Mucosa of descending colon (tissue), 3 donors: ENCODE measurements around the gene BRF1. TPM values are rescaled to one million over a fixed set of nuclear protein-coding genes. Genes with fewer than 3 reads are reported as not detected.

ENCODE experiments used
- ATAC-seq: fragments of 200-7000 bp; cut with Tn5 transposase; one replicate; pipeline ENCODE4 v1.9.1; 2020; ENCODE audit warnings: mild to moderate bottlenecking, moderate library complexity
- DNase-seq, 3 donors: peaks; one replicate each; pipeline ENCODE4 v3.0.0-alpha.2; 2020
- H3K36me3 ChIP-seq: fragments of 200-600 bp; one replicate; pipeline ENCODE4 v1.8.0; 2021; ENCODE audit warnings: low read depth, mild to moderate bottlenecking
- H3K4me1 ChIP-seq: fragments of 200-600 bp; one replicate; pipeline ENCODE4 v1.8.0; 2021; ENCODE audit warnings: low read depth, mild to moderate bottlenecking
- H3K4me3 ChIP-seq: fragments of 200-600 bp; one replicate; pipeline ENCODE4 v1.8.0; 2021; ENCODE audit warnings: mild to moderate bottlenecking
- H3K9me3 ChIP-seq: fragments of 200-600 bp; one replicate; pipeline ENCODE4 v1.8.0; 2021; ENCODE audit warnings: mild to moderate bottlenecking
- intact Hi-C, 2 donors: fragments of 100-400 bp; cut with DNase I in 1 of 2; cut with micrococcal nuclease in 1 of 2; formaldehyde crosslinking; loops; one replicate each; pipeline versions ENCODE4 v1.11.0 to v1.11.1; 2022; cut with DNase I, micrococcal nuclease
- total RNA-seq, 3 donors: library from RNA; stranded (reverse); fragmentation: NEBNext Ultra II Directional in 2 of 3; extraction: Animal tissue kit (Norgen Biotek cat#: 25700) in 2 of 3; gene quantifications; one replicate each; pipeline versions ENCODE4 v1.2.1 to v1.2.4, GENCODE V29; 2021 to 2023
- TF ChIP-seq, protein P1 (sequence below): fragments of 200-600 bp; IDR thresholded peaks from one replicate; pipeline ENCODE4 v1.8.0; 2022; ENCODE audit warnings: antibody characterized with exemption, mild to moderate bottlenecking
- donor health status: DM: no; HTN: no; CAD: no; lungs with moderate emphysema.
- donor health status: DM: no; HTN: no; CAD: no.
- donor health status: DM: no; HTN: yes; CAD: no.

BRF1 gene
- total RNA-seq, 3 donors from 2014 or later, result 27.4 to 40.1 (median 34.2) TPM

GRCh38 chr14:105200074-105200473 lies 100.7 kb downstream of the BRF1 start:
- Histone ChIP-seq H3K4me3 (no peak overlapping the region), H3K9me3 (no peaks in the 10 kb centered on the region), H3K36me3 (no peaks in the 10 kb centered on the region), H3K4me1 (peaks cover 23% of the 10 kb centered on the region)
- DNase-seq, result no peak
- no peak for ATAC-seq
- intact Hi-C loops, result loop anchor here (5.0 kb wide), 2 partner anchors 82 to 152 kb away; no protein-coding TSS in a partner anchor
- TF ChIP-seq, protein P1, sequence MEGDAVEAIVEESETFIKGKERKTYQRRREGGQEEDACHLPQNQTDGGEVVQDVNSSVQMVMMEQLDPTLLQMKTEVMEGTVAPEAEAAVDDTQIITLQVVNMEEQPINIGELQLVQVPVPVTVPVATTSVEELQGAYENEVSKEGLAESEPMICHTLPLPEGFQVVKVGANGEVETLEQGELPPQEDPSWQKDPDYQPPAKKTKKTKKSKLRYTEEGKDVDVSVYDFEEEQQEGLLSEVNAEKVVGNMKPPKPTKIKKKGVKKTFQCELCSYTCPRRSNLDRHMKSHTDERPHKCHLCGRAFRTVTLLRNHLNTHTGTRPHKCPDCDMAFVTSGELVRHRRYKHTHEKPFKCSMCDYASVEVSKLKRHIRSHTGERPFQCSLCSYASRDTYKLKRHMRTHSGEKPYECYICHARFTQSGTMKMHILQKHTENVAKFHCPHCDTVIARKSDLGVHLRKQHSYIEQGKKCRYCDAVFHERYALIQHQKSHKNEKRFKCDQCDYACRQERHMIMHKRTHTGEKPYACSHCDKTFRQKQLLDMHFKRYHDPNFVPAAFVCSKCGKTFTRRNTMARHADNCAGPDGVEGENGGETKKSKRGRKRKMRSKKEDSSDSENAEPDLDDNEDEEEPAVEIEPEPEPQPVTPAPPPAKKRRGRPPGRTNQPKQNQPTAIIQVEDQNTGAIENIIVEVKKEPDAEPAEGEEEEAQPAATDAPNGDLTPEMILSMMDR, result no peak

DNA sequence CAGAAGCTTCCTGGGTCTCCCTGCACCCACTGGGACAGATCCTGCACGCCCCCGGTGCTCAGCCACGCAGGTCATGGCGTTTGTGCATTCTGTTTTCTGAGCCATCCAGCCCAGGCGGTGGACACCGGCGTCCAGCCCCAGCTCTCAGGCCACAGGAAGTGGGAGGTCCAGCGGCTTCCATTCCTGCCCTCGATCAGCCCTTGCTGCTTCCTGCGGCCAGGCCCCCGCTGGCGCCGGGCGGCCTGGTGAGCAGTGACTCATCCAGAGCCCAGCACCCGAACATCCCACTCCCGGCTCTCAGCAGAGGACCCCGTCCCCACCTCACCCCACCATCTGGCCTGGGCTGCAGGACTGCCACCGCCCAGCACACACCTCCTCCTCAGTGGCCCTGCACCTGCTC lies 101.7 kb downstream of the BRF1 start:
- no peaks in the 10 kb centered on the region for H3K9me3 ChIP-seq
- ATAC-seq, result no peak

DNA sequence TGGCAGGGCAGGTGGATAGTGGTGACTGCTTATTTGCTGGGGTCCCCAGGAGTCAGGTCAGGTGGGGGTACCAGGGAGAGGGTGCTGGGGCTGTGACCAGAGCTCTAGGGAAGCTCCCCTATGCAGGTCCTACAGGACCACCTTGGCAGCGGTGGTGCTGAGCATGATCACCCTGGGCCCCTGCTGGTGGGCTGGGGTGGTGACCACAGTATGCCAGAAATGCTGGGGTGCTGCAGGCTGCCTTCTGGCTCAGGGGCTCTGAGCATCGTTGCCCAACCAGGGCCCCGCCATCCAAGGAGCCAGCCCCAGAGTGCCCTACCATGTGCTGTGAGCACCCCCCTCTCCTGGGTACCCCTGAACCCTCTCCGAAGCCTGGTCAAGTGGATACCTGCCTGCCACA lies 102.2 kb downstream of the BRF1 start:
- intact Hi-C loops, result no loop called here
- H3K4me1 ChIP-seq, result peaks cover 16% of the 10 kb centered on the region
- ATAC-seq, result no peak

More for the DNA sequence above, 101.7 kb downstream of the BRF1 start:
- intact Hi-C loops, result no loop called here
- TF ChIP-seq, protein P1, result no peak
- H3K4me1 ChIP-seq, result peaks cover 16% of the 10 kb centered on the region
- H3K36me3 ChIP-seq, result no peaks in the 10 kb centered on the region
- no peak for DNase-seq
- no peak overlapping the region for H3K4me3 ChIP-seq

GRCh38 chr14:105197211-105197641 lies 103.6 kb downstream of the BRF1 start:
- H3K4me1 ChIP-seq, result peaks cover 16% of the 10 kb centered on the region
- ATAC-seq (no peak), DNase-seq (no peak)
- intact Hi-C loops, result no loop called here
- no peaks in the 10 kb centered on the region for H3K36me3 ChIP-seq
- TF ChIP-seq, protein P1, result no peak
- no peak overlapping the region for H3K4me3 ChIP-seq
- no peaks in the 10 kb centered on the region for H3K9me3 ChIP-seq

More for the DNA sequence above, 102.2 kb downstream of the BRF1 start:
- DNase-seq, result no peak
- no peak overlapping the region for H3K4me3 ChIP-seq
- no peaks in the 10 kb centered on the region for H3K9me3 ChIP-seq
- no peaks in the 10 kb centered on the region for H3K36me3 ChIP-seq
- TF ChIP-seq, protein P1, result no peak

DNA sequence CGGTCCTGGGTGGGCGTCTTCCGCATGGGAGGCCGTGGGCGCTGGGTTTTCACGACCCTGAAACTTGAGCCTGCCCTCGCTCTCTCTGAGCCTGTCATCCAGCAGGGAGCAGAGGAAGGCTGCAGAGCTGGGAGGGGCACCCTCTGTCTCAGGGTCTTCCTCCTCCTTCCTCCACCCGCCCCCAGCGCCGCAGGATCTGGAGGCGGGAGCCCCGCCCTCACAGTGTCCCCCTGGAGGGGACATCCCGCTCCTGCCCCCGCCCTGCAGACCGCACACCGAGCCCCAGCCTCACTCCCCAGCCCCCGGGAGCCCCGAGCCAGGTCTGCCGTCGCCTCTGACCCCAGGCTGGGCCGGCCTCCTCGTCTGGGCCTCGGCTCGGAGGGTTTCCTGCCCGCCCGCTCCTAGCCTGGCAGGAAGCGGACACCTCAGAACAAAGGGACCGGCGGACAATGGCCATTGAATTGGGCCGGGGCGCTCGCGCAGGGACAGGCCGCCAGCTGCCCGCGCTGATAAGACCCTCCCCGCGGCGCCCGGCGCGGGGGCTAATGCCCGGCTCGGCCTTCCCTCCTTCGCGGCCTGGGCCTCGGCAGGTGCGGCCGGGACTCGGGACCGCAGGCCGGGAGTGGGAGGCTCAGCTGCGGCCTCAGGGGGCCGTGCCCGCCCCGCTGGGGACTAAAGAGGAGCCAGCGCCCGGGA lies 104.4 kb downstream of the BRF1 start:
- H3K4me1 ChIP-seq, result peaks cover 16% of the 10 kb centered on the region
- TF ChIP-seq, protein P1, result no peak

More for the DNA sequence above, 104.4 kb downstream of the BRF1 start:
- ATAC-seq, result no peak
- no peaks in the 10 kb centered on the region for H3K9me3 ChIP-seq
- H3K36me3 ChIP-seq, result no peaks in the 10 kb centered on the region
- intact Hi-C loops, result no loop called here
- H3K4me3 ChIP-seq, result no peak overlapping the region
- DNase-seq, result no peak
